Measurements from ENCODE around the gene WNT9A.
A peak's percentile ranks its signal among the peaks of the same experiment; 100 is the strongest.

The WNT9A gene

GRCh38 chr1:227939791-227940771, 7.7 kb downstream of the WNT9A start:
- DNase-seq, result no peak

- DNase-seq, result no peak
Measured at GRCh38 chr1:227938911-227939790, 8.6 kb downstream of the WNT9A start.

DNA sequence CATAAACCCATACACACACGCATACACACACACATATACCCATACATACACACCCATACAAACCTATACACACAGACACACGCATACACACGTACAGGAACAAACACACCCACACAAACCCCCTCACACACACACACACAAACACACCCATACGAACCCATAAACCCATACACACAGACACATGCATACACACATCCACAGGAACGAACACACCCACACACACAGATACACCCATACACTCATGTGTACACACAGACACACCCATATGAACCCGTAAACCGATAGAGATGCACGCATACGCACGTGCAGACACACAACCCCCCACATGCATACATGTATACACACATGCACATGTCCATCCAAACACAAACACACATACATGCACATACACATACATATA, 9.5 kb downstream of the WNT9A start:
- DNase-seq, result no peak

DNA sequence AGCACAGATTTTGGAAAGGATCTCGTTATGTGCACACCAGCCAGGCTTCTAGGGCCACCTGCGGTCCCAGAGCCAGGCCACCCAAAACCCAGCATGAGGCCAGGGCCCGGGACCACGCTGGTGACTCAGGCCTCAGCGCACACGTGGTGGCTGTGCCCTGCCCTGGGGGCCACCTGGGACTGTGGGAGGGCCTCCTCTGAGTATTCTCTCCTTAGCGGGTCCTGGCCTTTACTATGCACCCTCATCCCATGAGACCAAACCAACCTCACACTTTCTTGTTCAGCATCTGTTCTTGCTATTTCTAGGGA, 9.9 kb downstream of the WNT9A start:
- DNase-seq, result no peak

DNA sequence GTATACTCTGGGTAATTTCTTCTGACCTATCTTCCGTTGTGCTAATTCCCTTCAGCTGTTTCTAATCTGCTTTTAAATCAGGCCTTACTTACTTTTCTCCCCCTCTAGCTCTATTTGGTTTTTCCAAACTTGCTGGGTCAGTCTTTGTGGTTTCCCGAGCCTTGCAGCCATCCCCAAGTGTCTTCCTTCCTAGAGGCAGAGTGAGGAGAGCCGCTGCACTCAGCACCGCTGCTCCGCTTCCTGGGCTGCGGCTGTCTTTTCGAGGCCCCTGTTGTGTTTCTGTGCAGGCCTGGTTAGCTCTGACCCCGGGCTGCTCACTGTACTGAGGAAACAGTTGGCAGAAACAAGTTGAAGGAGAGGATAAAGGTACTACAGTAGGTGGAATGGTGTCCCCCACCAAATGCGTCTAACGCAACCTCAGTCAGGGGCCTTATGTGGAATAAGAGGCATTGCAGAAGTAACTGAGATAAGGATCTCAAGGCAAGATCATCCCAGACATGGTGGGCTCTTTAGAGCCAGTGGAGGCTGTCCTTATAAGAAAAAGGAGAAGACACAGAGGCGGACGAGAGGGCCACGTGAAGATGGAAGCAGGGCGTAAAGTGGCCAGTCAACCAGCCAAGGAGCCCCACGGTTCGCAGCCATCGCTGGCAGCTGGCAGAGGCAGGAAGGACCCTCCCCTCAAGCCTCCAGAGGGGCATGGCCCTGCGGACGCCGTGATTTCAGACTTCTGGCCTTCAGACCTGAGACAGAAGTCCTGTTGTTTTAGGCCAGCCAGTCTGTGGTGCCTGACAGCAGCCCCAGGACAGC, 10.5 kb downstream of the WNT9A start:
- peak; percentile 16 for DNase-seq

GRCh38 chr1:227935826-227936225, 11.9 kb downstream of the WNT9A start:
- DNase-seq, result no peak

- peak; percentile 30 for DNase-seq
Measured at GRCh38 chr1:227934476-227935313, 13.0 kb downstream of the WNT9A start.

- no peak for DNase-seq
Measured at GRCh38 chr1:227929751-227930472, 17.8 kb downstream of the WNT9A start.

GRCh38 chr1:227928811-227929375, 18.8 kb downstream of the WNT9A start:
- DNase-seq, result no peak

GRCh38 chr1:227927971-227928741, 19.6 kb downstream of the WNT9A start:
- DNase-seq, result no peak

DNA sequence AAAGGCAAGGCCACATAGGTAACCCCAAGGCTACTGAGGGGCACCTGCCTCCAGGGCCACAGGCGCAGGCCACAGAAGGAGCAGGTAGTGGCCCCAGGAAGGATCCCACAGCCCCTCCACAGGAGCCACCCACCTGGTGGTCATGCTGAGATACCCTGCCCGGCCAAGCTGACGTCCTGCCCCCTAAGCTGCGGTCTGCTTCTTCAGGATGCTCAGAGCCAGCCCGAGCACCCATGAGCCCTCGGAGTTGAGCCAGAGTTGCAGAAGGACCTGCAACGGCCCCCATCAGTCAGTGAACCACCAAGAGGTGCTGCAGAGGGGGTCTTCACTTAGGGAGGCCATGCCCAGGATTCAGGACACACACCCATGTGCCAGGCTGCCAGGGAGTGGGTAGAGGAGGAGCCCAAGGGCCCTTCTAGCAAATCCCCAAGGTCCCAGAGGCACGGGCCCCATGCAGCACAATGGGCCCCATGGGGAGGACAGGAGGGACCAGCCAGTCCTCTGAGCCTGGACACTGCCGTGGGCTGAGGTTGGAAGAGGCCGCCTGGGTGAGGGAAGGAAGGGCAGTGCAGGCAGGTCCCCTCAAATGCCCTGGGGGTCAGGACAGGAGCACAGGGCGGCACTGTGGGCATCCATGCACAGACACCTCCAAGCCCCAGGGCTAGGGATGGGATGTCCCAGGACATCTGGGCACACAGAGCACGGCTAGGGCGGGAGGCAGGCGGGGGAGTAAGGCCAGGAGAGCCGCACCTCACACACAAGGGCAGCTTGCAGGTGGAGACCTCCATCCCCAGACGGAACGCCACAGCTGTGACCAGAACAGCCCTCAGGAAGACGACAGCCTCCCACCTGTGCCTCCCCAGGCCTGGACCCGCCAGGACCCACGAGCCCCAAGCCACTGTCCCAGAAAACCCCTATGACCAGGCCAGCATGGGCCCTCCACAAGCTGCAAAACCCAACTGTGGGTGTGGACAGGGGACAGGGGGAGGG, 20.5 kb downstream of the WNT9A start:
- DNase-seq, result no peak

DNA sequence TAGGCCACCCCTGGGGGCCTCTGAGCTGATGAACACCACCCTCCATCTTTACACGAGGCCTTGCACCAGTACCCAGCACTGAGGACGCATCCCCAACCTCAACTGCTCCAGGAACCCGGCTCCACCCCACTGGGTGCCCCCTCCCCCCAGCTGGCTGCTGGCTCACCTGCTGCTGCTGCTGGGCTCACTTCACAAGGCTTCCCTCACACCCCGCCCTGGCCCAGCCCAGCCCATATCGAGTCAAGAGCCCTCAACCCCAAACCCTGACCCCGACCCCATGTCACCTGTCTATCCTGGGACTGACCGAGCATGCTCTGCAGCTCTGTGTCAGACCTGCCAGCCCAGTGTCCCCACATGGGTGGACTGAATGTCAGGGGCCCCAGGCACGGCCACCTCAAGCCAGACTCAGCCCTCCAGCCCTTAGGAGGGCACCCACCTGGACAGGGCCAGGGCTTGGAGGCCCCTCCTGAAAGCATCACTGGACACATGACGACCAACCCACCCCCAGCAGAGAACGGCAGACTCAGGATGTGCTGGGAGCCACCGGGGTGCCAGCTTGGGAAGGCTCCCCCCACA, 21.4 kb downstream of the WNT9A start:
- no peak for DNase-seq

DNA sequence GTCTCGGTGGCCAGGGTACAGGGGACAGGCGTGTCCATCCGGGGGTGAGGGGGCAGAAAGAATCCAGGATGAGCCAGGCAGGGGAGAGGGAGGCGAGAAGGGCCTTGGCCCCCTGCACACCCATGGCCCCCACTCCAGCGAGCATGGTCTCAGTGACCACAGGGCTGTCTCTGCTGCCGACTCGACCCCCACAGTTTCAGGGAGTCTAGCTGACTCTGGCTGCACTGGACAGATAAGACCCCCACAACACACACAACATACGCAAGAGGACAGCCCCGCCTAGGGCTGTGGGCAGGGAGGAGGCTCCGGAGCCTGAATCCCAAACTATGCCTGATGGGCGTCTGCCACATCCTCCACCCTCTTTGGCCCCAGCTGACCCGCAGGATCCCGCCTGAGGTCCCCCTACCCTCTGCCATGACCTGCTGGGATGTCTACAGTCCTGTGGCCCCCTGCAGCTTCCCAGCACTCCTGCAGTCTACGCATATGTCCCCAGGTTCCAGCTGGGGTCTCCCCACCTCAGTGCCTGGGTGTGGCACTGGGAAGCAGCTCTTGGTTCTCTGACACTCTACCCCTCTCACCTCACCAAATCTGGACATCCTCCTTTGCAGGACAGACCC, 22.0 kb downstream of the WNT9A start:
- DNase-seq, result peak; percentile 37

GRCh38 chr1:227924833-227925574, 22.7 kb downstream of the WNT9A start:
- peak; percentile 16 for DNase-seq

DNA sequence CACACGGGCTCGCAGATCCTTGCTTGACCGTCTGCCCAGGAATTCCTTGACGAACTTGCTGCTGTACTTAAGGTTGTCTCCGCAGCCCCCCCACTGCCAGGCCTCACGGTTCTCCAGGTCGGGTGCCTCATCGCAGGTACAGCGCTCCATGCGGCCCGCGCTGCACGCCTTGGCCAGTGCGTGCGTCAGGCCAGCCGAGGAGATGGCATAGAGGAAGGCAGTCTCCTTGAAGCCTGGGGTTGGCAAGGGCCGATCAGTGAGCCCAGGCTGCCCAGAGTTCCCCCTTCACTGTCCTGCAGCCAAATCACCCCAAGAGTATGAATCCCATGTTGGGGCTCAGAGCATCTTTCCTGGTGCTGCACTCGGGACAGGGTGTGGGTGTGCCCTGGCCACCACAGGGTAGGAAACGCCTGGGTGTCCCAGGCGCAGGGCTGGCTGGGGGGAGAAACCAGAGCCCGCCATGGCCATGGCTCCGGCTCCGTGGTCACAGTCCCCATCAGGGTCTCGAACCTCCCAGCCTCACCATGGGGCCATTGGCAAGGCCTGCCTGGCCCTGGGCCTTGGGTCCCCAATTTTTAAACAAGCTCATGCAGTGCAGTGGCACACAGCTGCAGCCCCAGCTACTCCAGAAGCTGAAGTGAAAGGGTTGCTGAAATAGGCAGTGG, 23.4 kb downstream of the WNT9A start:
- no peak for DNase-seq

DNA sequence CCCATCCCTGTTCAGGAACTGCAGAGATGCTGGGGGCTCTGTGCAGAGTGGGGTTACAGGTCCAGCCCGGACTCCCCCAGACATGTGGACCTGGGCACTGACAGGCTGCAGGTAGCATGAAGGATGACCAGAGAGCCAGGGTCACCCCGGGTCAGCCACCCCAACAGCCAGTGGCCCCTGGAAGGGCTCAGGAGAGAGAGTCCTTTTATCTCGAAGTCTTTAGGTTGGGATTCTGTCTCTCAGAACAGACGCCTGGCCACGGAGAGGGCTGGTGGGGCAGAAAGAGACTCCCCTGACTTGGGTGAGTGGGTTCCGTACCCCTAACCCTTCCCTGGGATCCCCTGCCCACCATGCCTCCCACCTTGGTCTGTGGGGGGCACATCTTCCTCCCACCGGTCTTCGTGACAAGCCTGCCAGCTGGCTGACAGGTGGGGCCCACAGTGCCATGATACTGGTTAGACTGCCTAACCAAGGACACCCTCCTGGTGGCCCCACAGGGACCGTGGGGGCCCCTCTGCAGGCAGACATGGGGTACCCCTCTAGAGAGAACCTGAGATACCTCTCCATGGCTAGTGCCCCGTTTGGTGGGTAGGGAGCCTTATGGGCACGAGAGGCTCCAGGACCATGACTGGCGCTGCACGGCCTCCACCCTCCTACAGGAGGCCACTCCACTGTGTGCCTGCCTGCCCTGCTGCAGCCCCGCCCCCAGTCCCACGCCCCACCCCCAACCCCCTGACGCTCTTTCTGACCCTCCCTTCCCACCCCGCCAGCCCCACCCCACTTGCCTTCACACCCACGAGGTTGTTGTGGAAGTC, 24.2 kb downstream of the WNT9A start:
- DNase-seq, result no peak
